ENCODE data around the gene RMC1.

RMC1 gene

GRCh38 chr18:23532848-23533247 is 29.5 kb downstream of the RMC1 start:
- no peak overlapping the region for H3K4me3 ChIP-seq (ENCODE audit: low read length)
- TF ChIP-seq CTCF (IDR thresholded peaks at IDR 0.05; ENCODE audit: insufficient read depth, low read depth, low read length, missing control alignments), result no peak

GRCh38 chr18:23534276-23534675 is 31.0 kb downstream of the RMC1 start:
- no peak overlapping the region for H3K4me3 ChIP-seq (ENCODE audit: low read length)
- DNase-seq (ENCODE audit: low read depth), result no peak
- no peak for TF ChIP-seq CTCF (IDR thresholded peaks at IDR 0.05; ENCODE audit: insufficient read depth, low read depth, low read length, missing control alignments)

More at GRCh38 chr18:23532848-23533247, 29.5 kb downstream of the RMC1 start:
- DNase-seq (ENCODE audit: low read depth), result no peak

GRCh38 chr18:23536204-23536603 is 32.9 kb downstream of the RMC1 start:
- no peak overlapping the region for H3K4me3 ChIP-seq (ENCODE audit: low read length)
- no peak for DNase-seq (ENCODE audit: low read depth)
- TF ChIP-seq CTCF (IDR thresholded peaks at IDR 0.05; ENCODE audit: insufficient read depth, low read depth, low read length, missing control alignments), result no peak

- no peak for TF ChIP-seq CTCF (IDR thresholded peaks at IDR 0.05; ENCODE audit: insufficient read depth, low read depth, low read length, missing control alignments)
- H3K4me3 ChIP-seq (ENCODE audit: low read length), result no peak overlapping the region
- DNase-seq (ENCODE audit: low read depth), result no peak
Measured at GRCh38 chr18:23537274-23537673, 34.0 kb downstream of the RMC1 start.

- no peak overlapping the region for H3K4me3 ChIP-seq (ENCODE audit: low read length)
Measured at GRCh38 chr18:23538001-23538400, 34.7 kb downstream of the RMC1 start.

GRCh38 chr18:23538870-23539269 is 35.6 kb downstream of the RMC1 start:
- DNase-seq (ENCODE audit: low read depth), result no peak
- TF ChIP-seq CTCF (IDR thresholded peaks at IDR 0.05; ENCODE audit: insufficient read depth, low read depth, low read length, missing control alignments), result no peak
- no peak overlapping the region for H3K4me3 ChIP-seq (ENCODE audit: low read length)

More at GRCh38 chr18:23538001-23538400, 34.7 kb downstream of the RMC1 start:
- no peak for TF ChIP-seq CTCF (IDR thresholded peaks at IDR 0.05; ENCODE audit: insufficient read depth, low read depth, low read length, missing control alignments)
- no peak for DNase-seq (ENCODE audit: low read depth)

- DNase-seq (ENCODE audit: low read depth), result no peak
- TF ChIP-seq CTCF (IDR thresholded peaks at IDR 0.05; ENCODE audit: insufficient read depth, low read depth, low read length, missing control alignments), result no peak
- H3K4me3 ChIP-seq (ENCODE audit: low read length), result no peak overlapping the region
Measured at GRCh38 chr18:23539296-23539695, 36.0 kb downstream of the RMC1 start.
